A673 (cell line): ENCODE measurements around the gene NR1I2. TPM values are rescaled to one million over a fixed set of nuclear protein-coding genes. Genes with fewer than 3 reads are reported as not detected.

Experiments
- BruUV-seq: library from RNA; stranded (reverse); fragments of 400-500 nt; replicated peaks from 2 replicates; lab custom pipeline; 2021; lab: Mats Ljungman, UMichigan
- CTCF ChIA-PET: fragments of 300-600 bp; sonication (Branson Sonifier 250); formaldehyde crosslinking; loops from one replicate; lab custom pipeline; 2022; ENCODE audit warnings: antibody characterized with exemption; lab: Charles Lee
- POLR2A ChIA-PET: fragments of 300-600 bp; sonication (Branson Sonifier 250); formaldehyde crosslinking; loops from one replicate; lab custom pipeline; 2022; ENCODE audit warnings: antibody characterized with exemption; ENCODE audit not compliant: low non-redundant PET; lab: Charles Lee
- DNase-seq: peaks from one replicate; pipeline ENCODE4 v3.0.0-alpha.2; 2015; ENCODE audit warnings: low spot score
- H3K27ac ChIP-seq: fragments of 200-600 bp; sonication (generic); 2 replicates; pipeline ENCODE4 v1.5.1; 2016; ENCODE audit warnings: mixed run types, low read depth, mild to moderate bottlenecking, mixed read lengths, antibody characterized with exemption, low read length; ENCODE audit not compliant: poor library complexity, severe bottlenecking
- H3K27me3 ChIP-seq: fragments of 200-600 bp; sonication (generic); replicated peaks from 2 replicates; pipeline ENCODE4 v1.6.1; 2017; ENCODE audit warnings: mixed run types, low read depth, mild to moderate bottlenecking, mixed read lengths, antibody characterized with exemption, low read length; ENCODE audit not compliant: insufficient read depth, poor library complexity
- H3K36me3 ChIP-seq: fragments of 200-600 bp; sonication (generic); 2 replicates; pipeline ENCODE4 v1.6.1; 2016; ENCODE audit warnings: mixed run types, mild to moderate bottlenecking, mixed read lengths, antibody characterized with exemption, low read length; ENCODE audit not compliant: insufficient read depth, poor library complexity, severe bottlenecking
- H3K4me1 ChIP-seq: fragments of 200-600 bp; sonication (generic); 2 replicates; pipeline ENCODE4 v1.6.1; 2017; ENCODE audit warnings: mixed run types, mild to moderate bottlenecking, mixed read lengths, antibody characterized with exemption, low read length; ENCODE audit not compliant: insufficient read depth, poor library complexity, severe bottlenecking
- H3K4me3 ChIP-seq: fragments of 200-600 bp; sonication (generic); 2 replicates; pipeline ENCODE4 v1.5.1; 2016; ENCODE audit warnings: low read depth, mixed run types, mild to moderate bottlenecking, mixed read lengths, low read length; ENCODE audit not compliant: poor library complexity, severe bottlenecking
- H3K9me3 ChIP-seq: fragments of 200-600 bp; sonication (generic); 2 replicates; pipeline ENCODE4 v1.6.1; 2016; ENCODE audit warnings: mixed run types, low read depth, mild to moderate bottlenecking, mixed read lengths, antibody characterized with exemption, low read length; ENCODE audit not compliant: poor library complexity, severe bottlenecking
- CTCF ChIP-seq: fragments of 300-800, 200-600 bp; sonication (generic); conservative IDR thresholded peaks from 2 replicates; pipeline ENCODE4 v1.5.1; 2017; ENCODE audit warnings: low read depth, mild to moderate bottlenecking, antibody characterized with exemption, low read length, moderate library complexity, mixed read lengths
- EZH2 ChIP-seq: fragments of 200-600 bp; sonication (generic); IDR thresholded peaks from 2 replicates; pipeline ENCODE4 v1.6.1; 2017; ENCODE audit warnings: borderline replicate concordance, low read depth, mild to moderate bottlenecking, mixed read lengths, antibody characterized with exemption, low read length; ENCODE audit not compliant: poor library complexity, severe bottlenecking
- intact Hi-C: fragments of 100-400 bp; cut with micrococcal nuclease; formaldehyde crosslinking; loops from one replicate; pipeline ENCODE4 v1.10.0; 2022; ENCODE audit not compliant: unreplicated experiment
- total RNA-seq: library from RNA; stranded (reverse); gene quantifications from 2 replicates; pipeline ENCODE4 v1.2.3, GENCODE V29; 2021

NR1I2 gene
- total RNA-seq, 1 experiment from 2014 or later: not detected

DNA sequence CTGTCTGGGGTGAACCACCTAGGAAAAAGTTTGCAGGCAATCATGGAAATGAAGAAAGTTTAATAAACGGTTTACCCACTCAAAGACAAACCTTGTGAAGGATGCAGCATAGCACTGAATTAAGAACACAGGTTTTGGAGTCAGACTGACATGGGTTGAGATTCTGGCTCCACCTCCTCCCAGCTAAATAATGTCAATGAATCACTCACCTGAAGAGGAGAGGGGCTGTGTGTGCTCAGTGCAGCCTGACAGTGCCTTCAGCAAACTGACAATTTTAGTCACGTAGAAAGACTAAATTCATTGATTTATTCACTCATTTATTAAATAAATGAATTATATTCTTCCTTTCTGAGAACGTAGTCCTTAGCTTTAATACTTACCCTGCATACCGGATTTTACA is 18.9 kb downstream of the NR1I2 start:
- ChIA-PET POLR2A (no interaction called here), CTCF (no interaction called here)
- no peaks in the 10 kb centered on the region for H3K9me3 ChIP-seq
- no peak for TF ChIP-seq CTCF
- no peak for TF ChIP-seq EZH2
- intact Hi-C loops: no loop called here
- H3K36me3 ChIP-seq: no peaks in the 10 kb centered on the region
- H3K27me3 ChIP-seq: peaks cover 39% of the 10 kb centered on the region
- no peak overlapping the region for H3K27ac ChIP-seq
- H3K4me3 ChIP-seq: no peak overlapping the region
- no peaks in the 10 kb centered on the region for H3K4me1 ChIP-seq
- BruUV-seq: no TSS peak
- DNase-seq: no peak

DNA sequence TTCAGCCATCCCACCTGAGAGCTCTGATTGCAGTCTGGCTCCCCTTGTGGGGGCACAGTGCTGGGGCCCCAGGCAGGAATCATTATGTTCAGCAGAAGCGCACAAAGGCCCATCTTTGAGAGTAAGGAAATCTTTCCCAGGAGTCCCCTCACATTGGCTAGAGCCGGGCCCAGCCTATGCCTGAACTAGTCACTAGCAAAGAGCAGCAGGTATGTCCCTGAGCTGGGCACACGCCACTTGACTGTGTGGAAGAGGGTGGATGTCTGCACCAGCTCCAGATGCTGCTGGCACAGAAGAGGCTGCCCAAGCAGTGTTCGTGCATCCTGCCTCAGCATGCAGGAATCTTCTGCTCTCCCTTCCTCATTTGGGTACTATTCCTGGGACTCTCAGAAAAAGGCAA is 26.3 kb downstream of the NR1I2 start:
- H3K4me1 ChIP-seq: no peaks in the 10 kb centered on the region
- no peak overlapping the region for H3K4me3 ChIP-seq
- no peaks in the 10 kb centered on the region for H3K9me3 ChIP-seq
- intact Hi-C loops: no loop called here
- no peaks in the 10 kb centered on the region for H3K36me3 ChIP-seq
- no peak for TF ChIP-seq CTCF
- TF ChIP-seq EZH2: no peak
- BruUV-seq: no TSS peak
- POLR2A ChIA-PET: no interaction called here
- no peaks in the 10 kb centered on the region for H3K27me3 ChIP-seq
- DNase-seq: no peak
- CTCF ChIA-PET: interaction anchor here (0.5 kb wide), 1 partner anchor 152 kb away, joined by 5 read pairs; no protein-coding TSS in a partner anchor
- no peak overlapping the region for H3K27ac ChIP-seq

GRCh38 chr3:119808843-119809242 is 26.9 kb downstream of the NR1I2 start:
- intact Hi-C loops: no loop called here
- no peaks in the 10 kb centered on the region for H3K27me3 ChIP-seq
- no TSS peak for BruUV-seq
- H3K4me3 ChIP-seq: no peak overlapping the region
- H3K36me3 ChIP-seq: no peaks in the 10 kb centered on the region
- POLR2A ChIA-PET: no interaction called here
- no peak overlapping the region for H3K27ac ChIP-seq
- H3K4me1 ChIP-seq: no peaks in the 10 kb centered on the region
- CTCF ChIA-PET: interaction anchor here (0.5 kb wide), 1 partner anchor 151 kb away, joined by 5 read pairs; no protein-coding TSS in a partner anchor
- DNase-seq: no peak
- TF ChIP-seq CTCF (no peak), EZH2 (no peak)
- no peaks in the 10 kb centered on the region for H3K9me3 ChIP-seq
